K562 (cell line): Measurements from ENCODE around the gene HADH. TPM values are rescaled to one million over a fixed set of nuclear protein-coding genes. Genes with fewer than 3 reads are reported as not detected.
A peak's percentile ranks its signal among the peaks of the same experiment; 100 is the strongest.

ENCODE experiments used
- ATAC-seq: fragments of 200-7000 bp; cut with Tn5 transposase; 3 replicates; pipeline ENCODE4 v1.9.1; 2020; ENCODE audit warnings: moderate library complexity
- BruUV-seq: library from RNA; stranded (reverse); fragments of 400-500 nt; replicated peaks from 2 replicates; lab custom pipeline; 2021; lab: Mats Ljungman, UMichigan
- CTCF ChIA-PET: fragments of 300-600 bp; formaldehyde crosslinking; extraction: SDS; loops from one replicate; lab custom pipeline; 2021; ENCODE audit warnings: low intra/inter-chr PET ratio; lab: Yijun Ruan, JAX
- POLR2A ChIA-PET: fragments of 300-600, 350-650 bp; sonication (Branson Sonifier 250); formaldehyde crosslinking; extraction: SDS; loops from one replicate; lab custom pipeline; 2021; ENCODE audit warnings: antibody characterized with exemption, inconsistent platforms; lab: Yijun Ruan, JAX
- DNase-seq, 4 experiments: peaks; one replicate each; pipeline versions ENCODE4 v3.0.0 to v3.0.0-alpha.2; 2011 to 2018; ENCODE audit warnings: low spot score in 3 of 4, mixed read lengths in 3 of 4; ENCODE audit errors: extremely low read depth in 1 of 4
- FAIRE-seq: peaks from 2 replicates; lab custom pipeline; 2011; peaks lifted over from hg19 to GRCh38; lab: Jason Lieb, UNC
- H2AFZ ChIP-seq: 2 replicates; pipeline ENCODE4 v1.6.0; 2011; ENCODE audit warnings: low read depth, low read length, control low read depth, inconsistent platforms
- H3K27ac ChIP-seq: fragments of 200-600 bp; 3 replicates; pipeline ENCODE4 v1.8.0; 2011; ENCODE audit warnings: low read depth, mild to moderate bottlenecking, control low read depth, inconsistent platforms, low read length, moderate library complexity, mixed read lengths; ENCODE audit errors: extremely low read depth
- H3K27me3 ChIP-seq, 2 experiments: fragments of 300-600 bp in 1 of 2; 2 replicates in 1 of 2; 3 replicates in 1 of 2; pipeline versions ENCODE4 v1.6.0 to v1.8.0; 2011; ENCODE audit warnings: inconsistent platforms in 2 of 2, low read length in 2 of 2, mild to moderate bottlenecking in 1 of 2, mixed read lengths in 1 of 2, moderate library complexity in 1 of 2; ENCODE audit not compliant: control insufficient read depth in 2 of 2, insufficient read depth in 2 of 2
- H3K36me3 ChIP-seq: fragments of 300-600 bp; 3 replicates; pipeline ENCODE4 v1.8.0; 2011; ENCODE audit warnings: mild to moderate bottlenecking, low read length, inconsistent platforms; ENCODE audit not compliant: control insufficient read depth, insufficient read depth
- H3K4me1 ChIP-seq, 2 experiments: fragments of 200-600 bp in 1 of 2; replicated peaks in 1 of 2; 2 replicates in 1 of 2; 3 replicates in 1 of 2; pipeline versions ENCODE4 v1.5.1 to v1.8.0; 2011; ENCODE audit warnings: inconsistent platforms in 2 of 2, low read length in 2 of 2, mild to moderate bottlenecking in 1 of 2, mixed read lengths in 1 of 2, moderate library complexity in 1 of 2; ENCODE audit not compliant: control insufficient read depth in 2 of 2, insufficient read depth in 2 of 2
- H3K4me2 ChIP-seq: 2 replicates; pipeline ENCODE4 v1.6.1; 2011; ENCODE audit warnings: low read length, control low read depth, inconsistent platforms, mixed read lengths; ENCODE audit not compliant: insufficient read depth
- H3K4me3 ChIP-seq: fragments of 200-600 bp; sonication (generic), shearing (Covaris generic); 2 replicates; pipeline ENCODE4 v1.5.1; 2016; ENCODE audit warnings: control low read depth, inconsistent platforms
- H3K79me2 ChIP-seq: fragments of 200-600 bp; 3 replicates; pipeline ENCODE4 v1.8.0; 2011; ENCODE audit warnings: low read length, inconsistent platforms; ENCODE audit not compliant: control insufficient read depth, insufficient read depth
- H3K9ac ChIP-seq, 2 experiments: 2 replicates each; pipeline versions ENCODE4 v1.6.0 to v1.6.1; 2011; ENCODE audit warnings: low read depth in 2 of 2, low read length in 2 of 2, control low read depth in 1 of 2, inconsistent platforms in 1 of 2, mild to moderate bottlenecking in 1 of 2, mixed read lengths in 1 of 2; ENCODE audit not compliant: insufficient read depth in 1 of 2
- H3K9me1 ChIP-seq: one replicate; pipeline ENCODE4 v1.6.0; 2011; ENCODE audit warnings: inconsistent platforms, mild to moderate bottlenecking, low read length, moderate library complexity; ENCODE audit not compliant: control insufficient read depth, insufficient read depth
- H3K9me3 ChIP-seq: replicated peaks from 2 replicates; pipeline ENCODE4 v1.5.1; 2011; ENCODE audit warnings: low read depth, low read length, inconsistent platforms; ENCODE audit not compliant: control insufficient read depth, insufficient read depth
- H4K20me1 ChIP-seq: replicated peaks from 2 replicates; pipeline ENCODE4 v1.6.1; 2011; ENCODE audit warnings: low read length, inconsistent platforms, mixed read lengths; ENCODE audit not compliant: control insufficient read depth, insufficient read depth
- BCOR ChIP-seq: fragments of 450-650 bp; IDR thresholded peaks from 2 replicates; pipeline ENCODE4 v1.6.1; 2016
- E2F1 ChIP-seq: sonication (generic); formaldehyde crosslinking; IDR thresholded peaks from 2 replicates; pipeline ENCODE4 v1.8.1; 2023; ENCODE audit warnings: mild to moderate bottlenecking, missing genetic modification reagents, moderate library complexity
- FOXA3 ChIP-seq, 2 experiments: fragments of 450-650 bp in 1 of 2; sonication (generic) in 1 of 2; formaldehyde crosslinking; IDR thresholded peaks in 1 of 2; conservative IDR thresholded peaks in 1 of 2; 2 replicates each; pipeline versions ENCODE4 v1.4.0 to v1.8.0; 2020 to 2022; ENCODE audit warnings: mild to moderate bottlenecking in 2 of 2, missing genetic modification reagents in 1 of 2
- HMGN3 ChIP-seq: IDR thresholded peaks from 2 replicates; pipeline ENCODE4 v1.6.1; 2011; ENCODE audit warnings: borderline replicate concordance, low read depth, mild to moderate bottlenecking, mixed read lengths, low read length; ENCODE audit not compliant: insufficient read length; ENCODE audit errors: extremely low read depth
- MCM7 ChIP-seq, 2 experiments: fragments of 450-650 bp; IDR thresholded peaks; 2 replicates each; pipeline ENCODE4 v1.6.1; 2016 to 2018
- NEUROD1 ChIP-seq: fragments of 150-350 bp; IDR thresholded peaks from 2 replicates; pipeline ENCODE4 v1.6.1; 2014; ENCODE audit warnings: borderline replicate concordance, low read length, low read depth; ENCODE audit not compliant: partially characterized antibody
- PTBP1 ChIP-seq: fragments of 200-400 bp; formaldehyde crosslinking; IDR thresholded peaks from 2 replicates; pipeline ENCODE4 v1.6.1; 2017; ENCODE audit warnings: low read depth, low read length
- RBM25 ChIP-seq: fragments of 200-400 bp; formaldehyde crosslinking; IDR thresholded peaks from 2 replicates; pipeline ENCODE4 v1.6.1; 2018; ENCODE audit warnings: low read length, low read depth, moderate library complexity; ENCODE audit not compliant: severe bottlenecking
- SMC3 ChIP-seq: conservative IDR thresholded peaks from 2 replicates; pipeline ENCODE4 v1.6.1; 2011; ENCODE audit warnings: low read depth, low read length, improper control_type of control experiment; ENCODE audit not compliant: insufficient read depth
- STAT5A ChIP-seq: IDR thresholded peaks from 2 replicates; pipeline ENCODE4 v1.6.1; 2012; ENCODE audit warnings: low read length, inconsistent platforms, borderline replicate concordance
- ZFP36 ChIP-seq: fragments of 150-350 bp; IDR thresholded peaks from 2 replicates; pipeline ENCODE4 v1.6.1; 2018; ENCODE audit warnings: low read length, low read depth; ENCODE audit not compliant: partially characterized antibody
- ZNF740 ChIP-seq, 3 experiments: fragments of 200-800 bp in 1 of 3; sonication (Bioruptor generic) in 1 of 3; sonication (generic) in 1 of 3; formaldehyde crosslinking in 1 of 3; IDR thresholded peaks; 2 replicates each; pipeline versions ENCODE4 v1.6.1 to v1.8.0; 2016 to 2022; ENCODE audit warnings: mild to moderate bottlenecking in 2 of 3, missing compliant biosample characterization in 2 of 3, missing genetic modification characterization in 2 of 3, missing genetic modification reagents in 1 of 3
- ZNF79 ChIP-seq: fragments of 250-450 bp; sonication (Bioruptor Pico); IDR thresholded peaks from 2 replicates; pipeline ENCODE4 v1.4.0; 2020; ENCODE audit warnings: low read depth, mild to moderate bottlenecking, moderate library complexity
- WGBS: fragments of 100-300 bp; shearing (Covaris generic); methylation state at CpG from one replicate; pipeline ENCODE4 v1.1.6; 2016; ENCODE audit warnings: low coverage, mixed read lengths; ENCODE audit not compliant: insufficient coverage; ENCODE audit errors: missing lambda C conversion rate; 5-methylcytosine and 5-hydroxymethylcytosine counted together
- in situ Hi-C: fragments of 300-500 bp; cut with MboI; formaldehyde crosslinking; loops from 4 replicates; pipeline ENCODE4 v1.15.0; 2018; ENCODE audit warnings: inconsistent platforms, mixed read lengths
- intact Hi-C: fragments of 100-400 bp; cut with micrococcal nuclease; formaldehyde crosslinking; loops from 2 replicates; pipeline ENCODE4 v1.14.2; 2022
- polyA plus RNA-seq, 8 experiments: library from polyadenylated mRNA; depleted of rRNA in 4 of 8; stranded (reverse) in 5 of 8; unstranded in 3 of 8; fragments of >200 nt; fragmentation: Nextera tagmentation in 2 of 8; fragmentation: Illumina TruSeq in 1 of 8; extraction: Ambion mirVana in 2 of 8; extraction: Trizol in 1 of 8; gene quantifications; 2 replicates each; pipeline versions ENCODE4 v1.2.1 to v1.2.3, GENCODE V29; 2011 to 2014; ENCODE audit warnings: inconsistent platforms in 1 of 8, missing spikeins in 1 of 8
- total RNA-seq, 7 experiments: library from RNA; depleted of rRNA in 6 of 7; stranded (reverse); fragments of >200 nt in 6 of 7; fragmentation: Illumina TruSeq in 2 of 7; extraction: Trizol in 2 of 7; gene quantifications; 2 replicates each; pipeline versions ENCODE4 v1.2.1 to v1.2.3, GENCODE V29; 2011 to 2021; ENCODE audit warnings: low replicate concordance in 1 of 7

Gene HADH
- total and polyA plus RNA-seq, 9 of the 15 experiments (the other 6 are each of a cell fraction or from before 2014, with no cell fraction given) = 9.4 to 73.3 (median 32.8) TPM

- CTCF ChIA-PET = no interaction called here
- no peaks in the 10 kb centered on the region for H3K9me3 ChIP-seq
- no peak overlapping the region for H3K9ac ChIP-seq
- H2AFZ ChIP-seq = no peak overlapping the region
- H3K4me1 ChIP-seq = no peaks in the 10 kb centered on the region
- DNase-seq (no peak), ATAC-seq (no peak), FAIRE-seq (no peak)
- no peak for TF ChIP-seq FOXA3 (CRISPR knock-in tag; conservative IDR thresholded peaks at IDR 0.05 in 1 of 2, IDR thresholded peaks at IDR 0.05 in 1 of 2)
- no peak for TF ChIP-seq SMC3
- TF ChIP-seq ZNF740 (CRISPR knock-in tag; IDR thresholded peaks at IDR 0.05) = no peak
- no peak for TF ChIP-seq ZNF740 (tag; IDR thresholded peaks at IDR 0.05)
- peak; percentile 76 for TF ChIP-seq RBM25
- peak; percentile 13 for TF ChIP-seq ZFP36
- 0 out of 2 replicates have a peak, but pooled peaks have one; percentile 23 for TF ChIP-seq BCOR
- no peak for TF ChIP-seq MCM7 (IDR thresholded peaks at IDR 0.05)
- no peak for TF ChIP-seq E2F1
- TF ChIP-seq HMGN3 = no peak
- TF ChIP-seq ZNF79 (CRISPR knock-in tag) = no peak
- no peak for TF ChIP-seq PTBP1
- TF ChIP-seq NEUROD1 = no peak
- no peak for TF ChIP-seq STAT5A
- 63% methylated on average over 3 of the region's 3 CpGs for WGBS
- no peak overlapping the region for H3K27ac ChIP-seq
- H3K79me2 ChIP-seq = no peaks in the 10 kb centered on the region
- intact Hi-C loops = no loop called here
- no peaks in the 10 kb centered on the region for H3K9me1 ChIP-seq
- no peaks in the 10 kb centered on the region for H3K27me3 ChIP-seq
- H4K20me1 ChIP-seq = no peaks in the 10 kb centered on the region
- BruUV-seq = no TSS peak
- in situ Hi-C loops = no loop called here
- H3K36me3 ChIP-seq = no peaks in the 10 kb centered on the region
- H3K4me3 ChIP-seq = no peak overlapping the region
- POLR2A ChIA-PET = no interaction called here
- no peak overlapping the region for H3K4me2 ChIP-seq
Observed at GRCh38 chr4:107945809-107946208, 43.9 kb upstream of the HADH start.
